Measurements from ENCODE around the gene MX2. TPM values are rescaled to one million over a fixed set of nuclear protein-coding genes. Genes with fewer than 3 reads are reported as not detected.
A peak's percentile ranks its signal among the peaks of the same experiment; 100 is the strongest.

Gene MX2
- total RNA-seq, 2 donors from 2014 or later: 1.7 to 4.9 TPM

DNA sequence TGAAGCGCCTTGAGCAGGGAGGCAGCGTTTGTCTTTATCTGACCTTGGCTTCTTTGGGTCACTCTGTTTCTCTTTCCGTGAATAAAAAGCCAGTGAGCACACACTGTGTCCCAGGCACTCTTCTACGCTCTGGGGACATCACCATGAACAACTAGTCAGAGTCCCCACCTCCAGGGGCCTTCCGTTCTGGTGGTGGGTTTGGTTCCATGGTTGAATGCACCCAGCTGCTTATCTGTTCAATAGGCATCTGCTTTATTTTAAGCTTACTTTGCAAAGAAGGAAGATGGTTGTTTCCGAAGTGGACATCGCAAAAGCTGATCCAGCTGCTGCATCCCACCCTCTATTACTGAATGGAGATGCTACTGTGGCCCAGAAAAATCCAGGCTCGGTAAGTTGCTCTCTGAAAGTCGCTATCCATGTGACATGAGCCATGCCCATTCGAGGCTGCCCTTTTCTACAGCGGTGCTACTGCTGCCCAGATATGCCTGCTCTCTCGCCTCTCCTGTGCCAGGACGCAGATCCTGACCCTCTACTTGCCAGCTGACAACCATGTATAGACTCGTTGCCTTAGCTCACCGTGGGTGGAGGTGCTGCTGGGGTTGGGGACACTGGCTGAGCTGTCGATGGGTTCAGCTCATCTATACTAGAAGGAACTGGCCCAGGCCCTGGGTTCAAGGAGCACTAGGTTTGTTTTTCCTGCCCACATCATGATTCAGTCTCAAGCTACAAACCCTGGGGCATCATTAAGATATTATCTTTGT, 70.1 kb downstream of the MX2 start:
- DNase-seq (ENCODE audit: low spot score): no peak
- 93% methylated on average over 16 of the region's 16 CpGs for WGBS
- Histone ChIP-seq H3K4me1 (replicated peaks) (no peaks in the 10 kb centered on the region), H3K36me3 (no peaks in the 10 kb centered on the region), H3K9me3 (no peaks in the 10 kb centered on the region), H3K4me3 (no peak overlapping the region), H3K27ac (no peak overlapping the region), H3K27me3 (replicated peaks; ENCODE audit: insufficient read depth) (no peaks in the 10 kb centered on the region)
- intact Hi-C loops (cut with DNase I): no loop called here
- TF ChIP-seq POLR2A (IDR thresholded peaks at IDR 0.05): no peak
- TF ChIP-seq POLR2AphosphoS5 (IDR thresholded peaks at IDR 0.05): no peak
- TF ChIP-seq, protein P1, sequence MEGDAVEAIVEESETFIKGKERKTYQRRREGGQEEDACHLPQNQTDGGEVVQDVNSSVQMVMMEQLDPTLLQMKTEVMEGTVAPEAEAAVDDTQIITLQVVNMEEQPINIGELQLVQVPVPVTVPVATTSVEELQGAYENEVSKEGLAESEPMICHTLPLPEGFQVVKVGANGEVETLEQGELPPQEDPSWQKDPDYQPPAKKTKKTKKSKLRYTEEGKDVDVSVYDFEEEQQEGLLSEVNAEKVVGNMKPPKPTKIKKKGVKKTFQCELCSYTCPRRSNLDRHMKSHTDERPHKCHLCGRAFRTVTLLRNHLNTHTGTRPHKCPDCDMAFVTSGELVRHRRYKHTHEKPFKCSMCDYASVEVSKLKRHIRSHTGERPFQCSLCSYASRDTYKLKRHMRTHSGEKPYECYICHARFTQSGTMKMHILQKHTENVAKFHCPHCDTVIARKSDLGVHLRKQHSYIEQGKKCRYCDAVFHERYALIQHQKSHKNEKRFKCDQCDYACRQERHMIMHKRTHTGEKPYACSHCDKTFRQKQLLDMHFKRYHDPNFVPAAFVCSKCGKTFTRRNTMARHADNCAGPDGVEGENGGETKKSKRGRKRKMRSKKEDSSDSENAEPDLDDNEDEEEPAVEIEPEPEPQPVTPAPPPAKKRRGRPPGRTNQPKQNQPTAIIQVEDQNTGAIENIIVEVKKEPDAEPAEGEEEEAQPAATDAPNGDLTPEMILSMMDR (IDR thresholded peaks at IDR 0.05): no peak

DNA sequence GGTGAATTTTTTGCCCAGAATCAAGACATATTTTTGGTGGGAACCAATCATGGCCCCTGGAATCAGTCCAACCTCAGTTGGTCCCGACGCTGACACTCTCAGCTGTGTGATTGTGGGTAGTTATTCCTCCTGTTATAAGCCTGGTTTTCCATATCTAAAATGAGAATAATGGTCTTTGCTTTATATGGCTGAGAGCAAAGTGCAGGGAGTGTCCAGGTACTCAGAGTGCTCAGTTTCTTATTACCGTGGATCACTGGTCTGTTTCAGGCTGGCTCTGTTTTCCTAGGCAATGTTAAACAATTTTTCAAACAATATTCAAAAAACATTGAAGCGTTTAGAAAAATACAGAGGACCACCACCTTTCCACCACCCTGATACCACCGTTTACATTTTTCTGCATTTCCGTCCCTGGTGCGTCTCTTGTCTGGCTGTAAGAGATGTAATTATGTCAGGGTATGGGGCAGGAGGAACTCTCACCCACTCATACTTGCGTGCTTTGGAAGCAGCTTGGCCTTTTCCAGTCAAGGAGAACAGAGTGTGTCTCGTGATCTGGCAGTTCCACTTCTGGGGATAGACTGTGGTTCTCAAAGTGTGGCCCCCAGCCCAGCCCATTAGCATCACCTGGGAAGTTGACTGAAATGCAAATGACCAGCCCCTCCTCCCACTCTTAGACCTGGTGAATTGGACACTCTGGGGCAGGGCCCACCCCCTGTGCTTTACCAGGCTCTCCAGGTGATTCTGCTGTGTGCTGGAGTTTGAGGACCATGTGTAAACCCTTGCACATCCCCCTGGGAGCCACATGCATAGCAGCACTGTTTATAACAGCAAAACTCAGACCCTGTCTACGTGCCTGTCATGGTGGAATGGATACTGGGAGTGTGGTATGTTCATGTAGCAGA, 71.0 kb downstream of the MX2 start:
- WGBS: 86% methylated on average over 10 of the region's 10 CpGs
- intact Hi-C loops (cut with DNase I): no loop called here
- Histone ChIP-seq H3K27ac (no peak overlapping the region), H3K27me3 (replicated peaks; ENCODE audit: insufficient read depth) (no peaks in the 10 kb centered on the region), H3K4me3 (no peak overlapping the region), H3K4me1 (replicated peaks) (no peaks in the 10 kb centered on the region), H3K9me3 (no peaks in the 10 kb centered on the region), H3K36me3 (no peaks in the 10 kb centered on the region)
- TF ChIP-seq, protein P1 (IDR thresholded peaks at IDR 0.05): no peak
- TF ChIP-seq POLR2AphosphoS5 (IDR thresholded peaks at IDR 0.05) (no peak), POLR2A (IDR thresholded peaks at IDR 0.05) (no peak)
- DNase-seq (ENCODE audit: low spot score): no peak

DNA sequence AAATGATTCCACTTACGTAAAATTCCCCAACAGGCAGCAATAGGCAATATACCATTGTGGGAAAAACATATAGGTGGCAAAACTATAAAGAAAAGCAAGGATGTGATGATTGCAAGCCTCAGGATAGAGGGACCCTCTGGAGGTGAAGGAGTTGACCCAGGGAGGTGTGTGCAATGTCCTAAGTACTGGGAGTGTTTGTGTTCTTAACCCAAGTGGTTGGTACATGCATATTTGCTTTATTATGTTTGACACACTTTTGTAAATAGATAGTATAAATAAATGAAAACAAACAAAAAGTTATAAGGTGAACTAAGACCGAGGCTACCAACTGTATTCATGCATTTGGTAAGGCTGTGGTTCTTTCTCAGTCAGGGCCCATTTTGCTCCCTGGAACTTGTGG, 71.7 kb downstream of the MX2 start:
- TF ChIP-seq POLR2AphosphoS5 (IDR thresholded peaks at IDR 0.05): peak; percentile 74
- TF ChIP-seq POLR2A (IDR thresholded peaks at IDR 0.05): no peak
- WGBS: 65% methylated on average over 2 of the region's 2 CpGs
- Histone ChIP-seq H3K27ac (no peak overlapping the region), H3K36me3 (no peaks in the 10 kb centered on the region), H3K4me3 (no peak overlapping the region), H3K4me1 (replicated peaks) (no peaks in the 10 kb centered on the region), H3K27me3 (replicated peaks; ENCODE audit: insufficient read depth) (no peaks in the 10 kb centered on the region), H3K9me3 (no peaks in the 10 kb centered on the region)
- intact Hi-C loops (cut with DNase I): no loop called here
- DNase-seq (ENCODE audit: low spot score): no peak

DNA sequence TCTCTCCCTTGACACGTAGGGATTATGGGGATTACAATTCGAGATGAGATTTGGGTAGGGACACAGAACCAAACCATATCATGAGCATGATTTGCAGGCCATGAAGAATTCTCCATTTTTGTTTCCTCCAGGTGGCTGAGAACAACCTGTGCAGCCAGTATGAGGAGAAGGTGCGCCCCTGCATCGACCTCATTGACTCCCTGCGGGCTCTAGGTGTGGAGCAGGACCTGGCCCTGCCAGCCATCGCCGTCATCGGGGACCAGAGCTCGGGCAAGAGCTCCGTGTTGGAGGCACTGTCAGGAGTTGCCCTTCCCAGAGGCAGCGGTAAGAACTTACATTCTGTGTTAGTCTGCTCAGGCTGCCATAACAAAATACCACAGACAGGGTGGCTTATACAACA, 73.9 kb downstream of the MX2 start:
- no peaks in the 10 kb centered on the region for H3K36me3 ChIP-seq
- H3K4me1 ChIP-seq (replicated peaks): no peaks in the 10 kb centered on the region
- H3K4me3 ChIP-seq: no peak overlapping the region
- TF ChIP-seq, protein P1 (IDR thresholded peaks at IDR 0.05): no peak
- TF ChIP-seq POLR2AphosphoS5 (IDR thresholded peaks at IDR 0.05) (no peak), POLR2A (IDR thresholded peaks at IDR 0.05) (no peak)
- no peak overlapping the region for H3K27ac ChIP-seq
- no peaks in the 10 kb centered on the region for H3K27me3 ChIP-seq (replicated peaks; ENCODE audit: insufficient read depth)
- 96% methylated on average over 11 of the region's 11 CpGs for WGBS
- H3K9me3 ChIP-seq: no peaks in the 10 kb centered on the region
- intact Hi-C loops (cut with DNase I): no loop called here
- DNase-seq (ENCODE audit: low spot score): no peak

DNA sequence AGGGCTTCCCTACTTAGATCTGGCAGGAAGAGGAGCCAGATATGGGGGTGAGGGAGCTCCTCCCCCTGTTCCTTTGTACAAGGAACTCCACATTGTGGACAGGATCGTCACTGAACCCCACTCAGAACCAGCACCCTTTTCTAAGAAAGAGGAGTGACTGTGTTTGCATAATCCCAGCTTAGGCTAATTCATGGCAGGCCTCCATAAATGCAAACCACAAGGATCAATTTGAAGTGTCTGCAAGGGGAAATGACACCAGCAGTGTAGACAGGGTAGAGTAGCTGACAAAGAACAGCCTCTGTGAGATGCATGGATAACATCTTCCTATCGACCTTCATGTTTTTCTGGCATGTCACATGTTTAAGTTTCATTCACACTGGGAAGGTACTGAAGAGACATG, 75.9 kb downstream of the MX2 start:
- no peaks in the 10 kb centered on the region for H3K27me3 ChIP-seq (replicated peaks; ENCODE audit: insufficient read depth)
- DNase-seq (ENCODE audit: low spot score): no peak
- H3K36me3 ChIP-seq: no peaks in the 10 kb centered on the region

More for the DNA sequence above, 75.9 kb downstream of the MX2 start:
- TF ChIP-seq, protein P1 (IDR thresholded peaks at IDR 0.05): no peak
- TF ChIP-seq POLR2AphosphoS5 (IDR thresholded peaks at IDR 0.05) (no peak), POLR2A (IDR thresholded peaks at IDR 0.05) (no peak)
- Histone ChIP-seq H3K27ac (no peak overlapping the region), H3K4me1 (replicated peaks) (no peaks in the 10 kb centered on the region), H3K4me3 (no peak overlapping the region), H3K9me3 (no peaks in the 10 kb centered on the region)
- intact Hi-C loops (cut with DNase I): no loop called here
- WGBS: 58% methylated on average over 2 of the region's 2 CpGs
